Naive B cell (primary cell): ENCODE results near the gene HNRNPF. TPM values are rescaled to one million over a fixed set of nuclear protein-coding genes. Genes with fewer than 3 reads are reported as not detected.

Experiments used
- ATAC-seq, 2 donors: fragments of 150-1000 bp; cut with Tn5 transposase; 2 replicates each; pipeline ENCODE4 v1.10.0; 2021; ENCODE audit warnings: low read depth in 2 of 2, mild to moderate bottlenecking in 2 of 2, moderate library complexity in 2 of 2
- DNase-seq: peaks from one replicate; pipeline ENCODE4 v3.0.0; 2022
- H3K27ac Mint-ChIP-seq, 6 donors: one replicate each; pipeline ENCODE4 v1.8.0; 2020 to 2022; ENCODE audit warnings: mild to moderate bottlenecking in 6 of 6, mixed read lengths in 6 of 6, moderate library complexity in 5 of 6, inconsistent platforms in 2 of 6
- H3K27me3 Mint-ChIP-seq, 3 donors: one replicate each; pipeline ENCODE4 v1.8.0; 2021 to 2022; ENCODE audit warnings: mixed read lengths in 3 of 3, mild to moderate bottlenecking in 1 of 3
- H3K36me3 Mint-ChIP-seq, 2 donors: one replicate each; pipeline ENCODE4 v1.8.0; 2020 to 2022; ENCODE audit warnings: mixed read lengths in 2 of 2, inconsistent platforms in 1 of 2, mild to moderate bottlenecking in 1 of 2
- H3K4me1 Mint-ChIP-seq, 3 donors: one replicate each; pipeline ENCODE4 v1.8.0; 2020 to 2022; ENCODE audit warnings: mixed read lengths in 3 of 3, inconsistent platforms in 1 of 3, mild to moderate bottlenecking in 1 of 3, moderate library complexity in 1 of 3
- H3K4me3 Mint-ChIP-seq, 8 donors: one replicate each; pipeline ENCODE4 v1.8.0; 2020 to 2022; ENCODE audit warnings: mild to moderate bottlenecking in 8 of 8, mixed read lengths in 8 of 8, moderate library complexity in 8 of 8, inconsistent platforms in 2 of 8
- H3K9me3 Mint-ChIP-seq, 7 donors: one replicate each; pipeline ENCODE4 v1.8.0; 2020 to 2022; ENCODE audit warnings: mixed read lengths in 7 of 7, mild to moderate bottlenecking in 5 of 7, inconsistent platforms in 2 of 7, moderate library complexity in 1 of 7
- polyA plus RNA-seq, 6 donors: library from polyadenylated mRNA; unstranded; fragments of 300-500 nt; fragmentation: Illumina TruSeq; gene quantifications; one replicate each; pipeline ENCODE4 v1.2.3, GENCODE V29; 2021; ENCODE audit warnings: low read depth in 6 of 6

The HNRNPF gene
- polyA plus RNA-seq, 6 donors from 2014 or later = 166 to 228 (median 215) TPM

DNA sequence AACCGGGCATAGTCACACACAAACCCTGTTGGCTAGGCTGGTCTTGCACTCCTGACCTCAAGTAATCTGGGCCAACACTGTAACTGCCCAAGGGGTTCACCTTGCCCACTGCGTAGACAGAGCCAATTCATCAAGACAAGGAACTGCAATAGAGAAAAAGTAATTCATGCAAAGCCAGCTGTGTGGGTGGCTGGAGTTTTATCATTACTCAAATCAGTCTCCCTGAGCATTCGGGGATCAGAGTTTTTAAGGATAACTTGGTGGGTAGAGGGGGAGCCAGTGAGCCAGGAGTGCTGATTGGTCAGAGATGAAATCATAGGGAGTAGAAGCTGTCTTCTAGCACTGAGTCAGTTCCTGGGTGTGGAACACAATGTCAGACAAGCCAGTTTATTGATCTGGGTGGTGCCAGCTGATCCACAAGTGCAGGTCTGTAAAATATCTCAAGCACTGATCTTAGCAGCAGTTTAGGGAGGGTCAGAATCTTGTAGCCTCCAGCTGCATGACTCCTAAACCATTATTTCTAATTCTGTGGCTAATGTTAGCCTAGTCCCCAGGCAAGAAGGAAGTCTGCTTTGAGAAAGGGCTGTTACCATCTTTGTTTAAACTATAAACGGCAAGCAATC lies 53.1 kb downstream of the HNRNPF start:
- ATAC-seq (no peak), DNase-seq (no peak)
- H3K9me3 Mint-ChIP-seq = no peaks in the 10 kb centered on the region
- peaks cover 1 to 5% (median 1%) of the 10 kb centered on the region in 3 donors for H3K4me1 Mint-ChIP-seq
- peaks cover 2 to 9% (median 4%) of the 10 kb centered on the region in 3 donors for H3K27me3 Mint-ChIP-seq
- H3K36me3 Mint-ChIP-seq = no peaks in the 10 kb centered on the region
- no peak overlapping the region for H3K27ac Mint-ChIP-seq
- no peak overlapping the region for H3K4me3 Mint-ChIP-seq

- no peak for ATAC-seq
- Mint-ChIP-seq H3K9me3 (no peaks in the 10 kb centered on the region), H3K27me3 (peaks cover 4 to 18% (median 8%) of the 10 kb centered on the region in 3 donors), H3K4me3 (no peak overlapping the region), H3K27ac (no peak overlapping the region), H3K4me1 (peaks cover 2 to 6% (median 5%) of the 10 kb centered on the region in 3 donors), H3K36me3 (no peaks in the 10 kb centered on the region)
- no peak for DNase-seq
Observed at GRCh38 chr10:43354879-43355380, 54.1 kb downstream of the HNRNPF start.

DNA sequence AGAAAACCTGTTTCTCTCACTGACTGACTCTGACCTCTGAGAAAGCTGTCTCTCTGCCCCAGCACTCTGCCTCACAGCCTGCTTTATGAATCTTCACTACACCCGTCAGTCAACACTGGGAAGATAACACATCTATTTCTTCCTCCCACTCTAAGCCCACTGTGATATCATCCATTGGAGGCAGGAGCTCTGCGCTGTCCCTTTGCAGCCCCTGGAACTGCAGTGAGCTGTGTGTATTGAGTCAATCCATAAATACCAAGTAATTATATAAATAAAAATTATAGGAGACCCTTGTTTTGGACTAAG lies 54.7 kb downstream of the HNRNPF start:
- DNase-seq = no peak
- Mint-ChIP-seq H3K9me3 (no peaks in the 10 kb centered on the region), H3K27ac (no peak overlapping the region), H3K4me1 (peaks cover 2 to 6% (median 5%) of the 10 kb centered on the region in 3 donors), H3K36me3 (no peaks in the 10 kb centered on the region), H3K27me3 (peaks cover 4 to 20% (median 8%) of the 10 kb centered on the region in 3 donors), H3K4me3 (no peak overlapping the region)
- no peak for ATAC-seq

DNA sequence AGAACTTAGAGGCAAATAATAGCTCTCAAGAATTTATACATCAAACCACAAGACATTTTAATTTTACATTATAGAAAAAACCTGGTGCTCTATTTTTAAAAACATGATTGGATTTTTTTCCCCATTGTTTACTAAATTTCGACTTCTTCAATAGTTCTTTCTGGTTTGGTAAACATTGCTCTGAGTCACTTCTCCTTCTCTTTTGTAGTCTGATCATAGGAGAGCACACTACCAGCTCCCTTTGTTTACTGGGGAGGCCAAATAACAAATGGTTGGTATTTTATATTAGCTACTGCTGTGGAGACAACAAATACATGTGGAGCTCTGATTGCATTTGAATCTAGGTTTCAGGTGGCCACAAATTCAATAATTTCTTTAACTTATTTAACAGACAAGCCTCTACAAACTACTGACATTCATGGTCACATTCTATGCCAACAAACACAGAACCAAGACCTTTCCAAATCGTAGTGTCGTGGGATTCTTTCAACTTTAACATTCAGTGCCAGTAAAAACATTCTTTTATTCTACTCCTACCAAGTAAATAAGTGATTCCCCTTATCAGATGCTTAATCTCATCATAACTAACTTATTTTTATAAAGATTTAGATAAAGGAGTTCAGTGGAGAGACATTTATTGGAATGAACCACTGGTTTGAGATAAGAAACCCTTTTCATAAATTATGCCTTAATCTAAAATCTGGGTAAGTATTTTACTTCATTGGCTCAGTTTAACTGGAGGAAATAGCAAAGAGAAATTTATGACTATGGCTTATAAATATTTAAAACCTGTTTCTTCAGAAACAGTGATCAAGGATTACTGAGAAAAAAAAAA lies 55.3 kb downstream of the HNRNPF start:
- no peaks in the 10 kb centered on the region for H3K36me3 Mint-ChIP-seq
- no peaks in the 10 kb centered on the region for H3K9me3 Mint-ChIP-seq

DNA sequence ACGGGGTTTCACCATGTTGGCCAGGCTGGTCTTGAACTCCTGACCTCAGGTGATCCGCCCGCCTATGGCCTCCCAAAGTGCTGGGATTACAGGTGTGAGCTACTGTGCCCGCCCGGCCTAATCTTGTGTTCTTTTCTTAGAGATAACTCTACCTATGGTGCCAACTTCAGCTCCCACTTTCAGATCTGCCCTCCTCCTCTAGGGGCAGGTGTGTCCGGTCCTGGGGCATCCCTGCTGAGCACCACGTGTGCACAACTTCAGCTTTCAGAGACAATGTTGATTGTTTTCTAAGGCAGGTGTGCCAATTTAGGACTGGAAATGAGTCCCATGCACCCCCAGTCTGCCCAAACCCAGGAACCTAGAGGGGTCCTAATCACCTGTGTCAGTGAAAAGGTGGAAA lies 56.0 kb downstream of the HNRNPF start:
- DNase-seq (no peak), ATAC-seq (no peak)
- Mint-ChIP-seq H3K4me3 (no peak overlapping the region), H3K27ac (no peak overlapping the region), H3K4me1 (peaks cover 8 to 14% (median 12%) of the 10 kb centered on the region in 3 donors), H3K27me3 (peaks cover 4 to 24% (median 14%) of the 10 kb centered on the region in 3 donors), H3K9me3 (no peaks in the 10 kb centered on the region), H3K36me3 (no peaks in the 10 kb centered on the region)

More for the DNA sequence above, 55.3 kb downstream of the HNRNPF start:
- peaks cover 4 to 21% (median 11%) of the 10 kb centered on the region in 3 donors for H3K27me3 Mint-ChIP-seq
- H3K27ac Mint-ChIP-seq = no peak overlapping the region
- no peak for DNase-seq
- no peak for ATAC-seq
- H3K4me1 Mint-ChIP-seq = peaks cover 3 to 7% (median 7%) of the 10 kb centered on the region in 3 donors
- no peak overlapping the region for H3K4me3 Mint-ChIP-seq

- ATAC-seq (no peak), DNase-seq (no peak)
- H3K4me3 Mint-ChIP-seq = no peak overlapping the region
- no peaks in the 10 kb centered on the region for H3K9me3 Mint-ChIP-seq
- H3K27ac Mint-ChIP-seq = peak overlapping the region in 1 of 6 donors; percentile 41
- H3K36me3 Mint-ChIP-seq = no peaks in the 10 kb centered on the region
- H3K27me3 Mint-ChIP-seq = peaks cover 4 to 24% (median 14%) of the 10 kb centered on the region in 3 donors
- H3K4me1 Mint-ChIP-seq = peaks cover 8 to 14% (median 12%) of the 10 kb centered on the region in 3 donors
Observed at GRCh38 chr10:43351301-43351700, 57.7 kb downstream of the HNRNPF start.

DNA sequence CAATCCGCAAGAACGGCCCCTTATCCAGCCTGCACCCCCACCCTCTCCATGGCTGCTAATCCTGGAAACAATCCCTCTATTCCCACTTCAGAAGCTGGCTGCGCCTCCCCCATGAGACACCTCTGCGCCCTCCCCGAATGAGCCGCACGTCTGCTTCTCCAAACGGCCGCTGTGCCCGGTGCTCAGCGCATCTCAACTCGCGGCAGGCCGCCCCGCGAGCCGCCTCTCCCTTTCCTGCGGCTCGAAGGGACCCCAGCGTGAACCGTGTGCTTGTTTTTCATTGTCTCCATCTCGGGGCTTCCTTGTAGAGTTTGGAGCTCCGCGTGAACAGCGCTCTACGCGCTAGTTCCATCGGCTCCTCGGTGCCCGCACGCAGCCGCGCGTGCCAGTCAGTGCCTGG lies 58.3 kb downstream of the HNRNPF start:
- DNase-seq (no peak), ATAC-seq (no peak)
- H3K27me3 Mint-ChIP-seq = peaks cover 4 to 24% (median 14%) of the 10 kb centered on the region in 3 donors
- H3K4me1 Mint-ChIP-seq = peaks cover 8 to 14% (median 12%) of the 10 kb centered on the region in 3 donors
- H3K36me3 Mint-ChIP-seq = no peaks in the 10 kb centered on the region
- peak overlapping the region in 1 of 6 donors; percentile 36 for H3K27ac Mint-ChIP-seq
- H3K4me3 Mint-ChIP-seq = peak overlapping the region in 3 of 8 donors; percentile 6 to 35 (median 23)
- no peaks in the 10 kb centered on the region for H3K9me3 Mint-ChIP-seq

- no peak overlapping the region for H3K27ac Mint-ChIP-seq
- no peak for DNase-seq
Observed at GRCh38 chr10:43350156-43350555, 58.8 kb downstream of the HNRNPF start.

GRCh38 chr10:43348511-43349312 lies 60.3 kb downstream of the HNRNPF start:
- Mint-ChIP-seq H3K9me3 (no peaks in the 10 kb centered on the region), H3K27ac (peak overlapping the region in 3 of 6 donors; percentile 78 to 89 (median 86)), H3K4me3 (no peak overlapping the region)

More at GRCh38 chr10:43350156-43350555, 58.8 kb downstream of the HNRNPF start:
- Mint-ChIP-seq H3K9me3 (no peaks in the 10 kb centered on the region), H3K36me3 (no peaks in the 10 kb centered on the region), H3K27me3 (peaks cover 4 to 24% (median 14%) of the 10 kb centered on the region in 3 donors), H3K4me1 (peaks cover 8 to 14% (median 12%) of the 10 kb centered on the region in 3 donors), H3K4me3 (peak overlapping the region in 2 of 8 donors; percentile 35 to 42)
- ATAC-seq = no peak

DNA sequence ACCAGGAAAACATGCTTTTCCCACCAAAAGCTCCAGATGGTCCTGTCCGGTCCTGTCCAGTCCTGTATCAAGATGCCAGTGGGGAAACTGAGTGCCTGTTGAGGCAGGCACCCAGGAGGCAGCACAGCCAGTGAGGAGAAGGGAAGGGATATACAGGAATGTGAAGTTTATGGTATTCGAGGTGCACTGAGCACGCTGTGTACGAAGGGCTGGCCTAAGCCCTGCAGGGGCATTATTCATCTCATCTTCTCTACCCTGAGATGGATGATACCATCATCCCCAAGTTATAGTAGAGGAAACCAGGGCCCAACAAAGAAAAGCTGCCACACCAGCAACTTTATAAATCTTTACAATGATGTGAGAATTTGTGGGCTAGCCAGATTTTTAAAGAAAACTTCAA lies 61.0 kb downstream of the HNRNPF start:
- H3K27me3 Mint-ChIP-seq = peaks cover 0 to 24% (median 14%) of the 10 kb centered on the region in 3 donors
- no peaks in the 10 kb centered on the region for H3K36me3 Mint-ChIP-seq

More at GRCh38 chr10:43348511-43349312, 60.3 kb downstream of the HNRNPF start:
- ATAC-seq (peak; percentile 99), DNase-seq (peak; percentile 72)
- peaks cover 0 to 24% (median 14%) of the 10 kb centered on the region in 3 donors for H3K27me3 Mint-ChIP-seq
- H3K36me3 Mint-ChIP-seq = no peaks in the 10 kb centered on the region
- peaks cover 8 to 14% (median 12%) of the 10 kb centered on the region in 3 donors for H3K4me1 Mint-ChIP-seq

DNA sequence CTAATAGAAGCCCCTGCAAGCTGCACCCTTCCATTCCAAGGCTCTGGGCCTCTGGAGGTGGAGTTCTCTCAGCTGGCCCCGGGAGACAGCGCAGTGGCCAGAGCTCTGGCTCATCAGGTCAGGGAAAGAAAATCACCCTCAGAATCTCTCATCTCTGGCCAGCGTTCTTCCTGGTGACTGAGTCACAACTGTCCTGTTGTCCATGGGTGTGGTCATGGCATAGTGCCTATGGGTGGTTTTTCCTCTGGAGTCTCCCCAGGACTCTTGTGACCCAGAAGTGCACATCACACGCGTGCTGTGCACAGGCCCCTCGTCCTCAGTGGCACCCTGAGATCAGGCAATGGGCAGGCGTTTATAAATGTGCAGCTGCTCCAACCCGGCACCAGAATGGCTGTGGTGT lies 64.9 kb downstream of the HNRNPF start:
- Mint-ChIP-seq H3K4me3 (peak overlapping the region in 1 of 8 donors; percentile 31), H3K27ac (no peak overlapping the region), H3K36me3 (peaks cover 0 to 12% of the 10 kb centered on the region in 2 donors), H3K27me3 (peaks cover 4 to 34% (median 29%) of the 10 kb centered on the region in 3 donors), H3K4me1 (peaks cover 6 to 8% (median 7%) of the 10 kb centered on the region in 3 donors), H3K9me3 (peaks cover 0 to 3% (median 0%) of the 10 kb centered on the region in 7 donors)
- ATAC-seq = no peak
- no peak for DNase-seq

More for the DNA sequence above, 61.0 kb downstream of the HNRNPF start:
- ATAC-seq (no peak), DNase-seq (no peak)
- Mint-ChIP-seq H3K9me3 (no peaks in the 10 kb centered on the region), H3K4me3 (no peak overlapping the region), H3K27ac (peak overlapping the region in 1 of 6 donors; percentile 33), H3K4me1 (peaks cover 8 to 14% (median 12%) of the 10 kb centered on the region in 3 donors)

DNA sequence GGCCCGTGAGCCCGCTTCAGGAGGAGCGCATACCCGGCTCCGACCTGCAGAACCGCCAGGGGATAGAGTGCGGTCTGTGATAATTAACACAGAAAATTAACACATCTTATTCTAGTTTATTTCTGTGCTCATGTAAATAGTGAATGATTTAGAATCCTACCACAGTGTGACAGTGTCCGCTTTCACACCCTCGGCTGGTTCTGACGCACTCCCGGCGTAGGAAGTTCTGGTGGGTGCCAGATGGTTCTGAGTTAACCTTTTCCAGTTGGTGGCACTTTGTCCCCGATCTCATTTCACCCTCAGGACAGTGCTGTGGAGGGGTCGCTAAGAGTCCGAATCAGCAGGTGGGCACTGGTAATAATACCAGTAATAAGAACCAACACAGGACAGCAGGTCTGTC lies 65.9 kb downstream of the HNRNPF start:
- Mint-ChIP-seq H3K9me3 (peaks cover 0 to 3% (median 0%) of the 10 kb centered on the region in 7 donors), H3K27me3 (peaks cover 4 to 36% (median 34%) of the 10 kb centered on the region in 3 donors), H3K27ac (no peak overlapping the region), H3K4me3 (no peak overlapping the region), H3K36me3 (peaks cover 0 to 12% of the 10 kb centered on the region in 2 donors), H3K4me1 (peaks cover 0 to under 1% (median 0%) of the 10 kb centered on the region in 3 donors)
- no peak for DNase-seq
- no peak for ATAC-seq
